GM12892 (cell line): ENCODE measurements around the gene B4GALT3.

ENCODE experiments used
- POLR2A ChIP-seq: IDR thresholded peaks from 2 replicates; pipeline ENCODE4 v1.6.1; 2011; ENCODE audit warnings: low read depth, low read length, control low read depth
- POLR2AphosphoS5 ChIP-seq: IDR thresholded peaks from 2 replicates; pipeline ENCODE4 v1.6.1; 2011; ENCODE audit warnings: low read depth, low read length, control low read depth

DNA sequence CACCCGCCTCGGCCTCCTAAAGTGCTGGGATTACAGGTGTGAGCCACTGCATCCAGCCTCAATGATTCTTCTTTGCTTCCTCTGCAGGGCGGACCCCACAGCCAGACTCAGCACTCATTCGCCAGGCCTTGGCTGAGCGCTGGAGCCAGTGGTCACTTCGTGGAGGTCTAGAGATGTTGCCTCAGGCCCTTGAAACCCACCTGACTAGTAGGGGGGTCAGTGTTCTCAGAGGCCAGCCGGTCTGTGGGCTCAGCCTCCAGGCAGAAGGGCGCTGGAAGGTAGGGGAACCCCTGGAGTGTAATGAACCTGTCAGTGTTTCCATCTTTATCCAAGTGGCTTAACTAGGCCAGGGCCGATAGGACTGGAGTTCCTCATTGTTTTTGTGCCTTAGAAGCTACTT is 8.4 kb downstream of the B4GALT3 start:
- TF ChIP-seq POLR2A (no peak), POLR2AphosphoS5 (no peak)
